GM21825 (cell line): Measurements from ENCODE around the gene PDE8B.

Experiments
- ATAC-seq: cut with Tn5 transposase; IDR thresholded peaks from one replicate; pipeline ENCODE4 v1.9.1; 2021; ENCODE audit warnings: mild to moderate bottlenecking, moderate library complexity; ENCODE audit not compliant: unreplicated experiment

The PDE8B gene

GRCh38 chr5:77281969-77282336, 71.5 kb downstream of the PDE8B start:
- ATAC-seq: no peak

GRCh38 chr5:77282337-77283027, 72.0 kb downstream of the PDE8B start:
- no peak for ATAC-seq

GRCh38 chr5:77285251-77285841, 74.9 kb downstream of the PDE8B start:
- no peak for ATAC-seq

- ATAC-seq: no peak
Observed at GRCh38 chr5:77292026-77292757, 81.7 kb downstream of the PDE8B start.

- ATAC-seq: no peak
Observed at GRCh38 chr5:77294185-77294584, 83.7 kb downstream of the PDE8B start.

- no peak for ATAC-seq
Observed at GRCh38 chr5:77295863-77296378, 85.4 kb downstream of the PDE8B start.

GRCh38 chr5:77298146-77298545, 87.7 kb downstream of the PDE8B start:
- no peak for ATAC-seq

- ATAC-seq: no peak
Observed at GRCh38 chr5:77300451-77300850, 90.0 kb downstream of the PDE8B start.

- no peak for ATAC-seq
Observed at GRCh38 chr5:77301447-77301883, 91.0 kb downstream of the PDE8B start.

- ATAC-seq: no peak
Observed at GRCh38 chr5:77302247-77302646, 91.8 kb downstream of the PDE8B start.

- ATAC-seq: no peak
Observed at GRCh38 chr5:77302653-77303052, 92.2 kb downstream of the PDE8B start.

GRCh38 chr5:77304388-77304787, 93.9 kb downstream of the PDE8B start:
- ATAC-seq: no peak

- ATAC-seq: no peak
Observed at GRCh38 chr5:77305222-77305846, 94.9 kb downstream of the PDE8B start.

- ATAC-seq: no peak
Observed at GRCh38 chr5:77305956-77306355, 95.5 kb downstream of the PDE8B start.

- no peak for ATAC-seq
Observed at GRCh38 chr5:77306531-77306930, 96.1 kb downstream of the PDE8B start.

GRCh38 chr5:77308154-77308960, 97.9 kb downstream of the PDE8B start:
- ATAC-seq: no peak

GRCh38 chr5:77309140-77309539, 98.7 kb downstream of the PDE8B start:
- ATAC-seq: no peak

GRCh38 chr5:77310494-77311213, 100.2 kb downstream of the PDE8B start:
- no peak for ATAC-seq

- ATAC-seq: no peak
Observed at GRCh38 chr5:77311214-77311571, 100.7 kb downstream of the PDE8B start.

GRCh38 chr5:77312413-77312812, 101.9 kb downstream of the PDE8B start:
- ATAC-seq: no peak
